Naive thymus-derived CD4-positive, alpha-beta T cell (primary cell): Measurements from ENCODE around the gene FLT3. TPM values are rescaled to one million over a fixed set of nuclear protein-coding genes. Genes with fewer than 3 reads are reported as not detected.
A peak's percentile ranks its signal among the peaks of the same experiment; 100 is the strongest.

Experiments used
- ATAC-seq: fragments of 150-1000 bp; cut with Tn5 transposase; 2 replicates; pipeline ENCODE4 v1.10.0; 2021; ENCODE audit warnings: mild to moderate bottlenecking, moderate library complexity
- CTCF ChIA-PET: fragments of 350-600 bp; sonication (Branson Sonifier 250); formaldehyde crosslinking; loops from one replicate; lab custom pipeline; 2021; ENCODE audit warnings: antibody characterized with exemption; lab: Charles Lee
- POLR2A ChIA-PET: fragments of 350-600 bp; sonication (Branson Sonifier 250); formaldehyde crosslinking; loops from one replicate; lab custom pipeline; 2021; ENCODE audit warnings: antibody characterized with exemption, inconsistent platforms; lab: Charles Lee
- DNase-seq, 9 donors: peaks; one replicate each; pipeline versions ENCODE4 v3.0.0 to v3.0.0-alpha.2; 2020 to 2022; ENCODE audit warnings: mixed read lengths in 1 of 9
- H3K27ac ChIP-seq: one replicate; pipeline ENCODE4 v1.7.0; 2013; ENCODE audit warnings: mild to moderate bottlenecking, low read depth, low read length, moderate library complexity
- H3K27me3 ChIP-seq, 2 donors: one replicate each; pipeline ENCODE4 v1.7.0; 2013; ENCODE audit warnings: low read length in 2 of 2, mild to moderate bottlenecking in 2 of 2, moderate library complexity in 2 of 2; ENCODE audit not compliant: control insufficient read depth in 2 of 2, insufficient read depth in 2 of 2
- H3K36me3 ChIP-seq, 3 experiments: 1 replicate in 2 of 3; 2 replicates in 1 of 3; pipeline ENCODE4 v1.7.0; 2013; ENCODE audit warnings: low read length in 3 of 3, mild to moderate bottlenecking in 3 of 3, moderate library complexity in 1 of 3; ENCODE audit not compliant: insufficient read depth in 3 of 3, control insufficient read depth in 2 of 3
- H3K4me1 ChIP-seq, 2 donors: one replicate each; pipeline ENCODE4 v1.7.0; 2013; ENCODE audit warnings: low read length in 2 of 2, mild to moderate bottlenecking in 2 of 2, moderate library complexity in 1 of 2; ENCODE audit not compliant: control insufficient read depth in 2 of 2, insufficient read depth in 2 of 2
- H3K4me3 ChIP-seq: 2 replicates; pipeline ENCODE4 v1.7.0; 2013; ENCODE audit warnings: mild to moderate bottlenecking, low read length
- H3K9me3 ChIP-seq, 3 experiments: 1 replicate in 2 of 3; 2 replicates in 1 of 3; pipeline ENCODE4 v1.7.0; 2013; ENCODE audit warnings: low read length in 3 of 3; ENCODE audit not compliant: control insufficient read depth in 2 of 3
- H3K27ac Mint-ChIP-seq, 9 donors: one replicate each; pipeline ENCODE4 v1.8.0; 2020 to 2022; ENCODE audit warnings: mixed read lengths in 9 of 9, mild to moderate bottlenecking in 8 of 9, moderate library complexity in 5 of 9, inconsistent platforms in 2 of 9
- H3K27me3 Mint-ChIP-seq, 5 donors: one replicate each; pipeline ENCODE4 v1.8.0; 2021 to 2022; ENCODE audit warnings: mixed read lengths in 5 of 5, mild to moderate bottlenecking in 1 of 5
- H3K36me3 Mint-ChIP-seq, 5 donors: one replicate each; pipeline ENCODE4 v1.8.0; 2020 to 2022; ENCODE audit warnings: mixed read lengths in 5 of 5, mild to moderate bottlenecking in 3 of 5, inconsistent platforms in 1 of 5
- H3K4me1 Mint-ChIP-seq, 7 donors: one replicate each; pipeline ENCODE4 v1.8.0; 2020 to 2022; ENCODE audit warnings: mixed read lengths in 7 of 7, mild to moderate bottlenecking in 3 of 7, inconsistent platforms in 1 of 7
- H3K4me3 Mint-ChIP-seq, 10 donors: one replicate each; pipeline ENCODE4 v1.8.0; 2020 to 2022; ENCODE audit warnings: mild to moderate bottlenecking in 10 of 10, mixed read lengths in 10 of 10, moderate library complexity in 6 of 10, inconsistent platforms in 2 of 10
- H3K9me3 Mint-ChIP-seq, 11 donors: one replicate each; pipeline ENCODE4 v1.8.0; 2020 to 2022; ENCODE audit warnings: mixed read lengths in 11 of 11, mild to moderate bottlenecking in 4 of 11, inconsistent platforms in 1 of 11, moderate library complexity in 1 of 11
- intact Hi-C, 2 donors: fragments of 100-400 bp; cut with micrococcal nuclease; formaldehyde crosslinking; loops; one replicate each; pipeline ENCODE4 v1.15.1; 2023
- polyA plus RNA-seq, 2 donors: library from polyadenylated mRNA; unstranded; fragments of 300-500 nt; fragmentation: Illumina TruSeq; gene quantifications; one replicate each; pipeline ENCODE4 v1.2.3, GENCODE V29; 2021
- total RNA-seq, 6 experiments: library from RNA in 5 of 6; stranded (reverse) in 5 of 6; gene quantifications; 1 replicate in 5 of 6; 2 replicates in 1 of 6; pipeline ENCODE4 v1.2.3 and lab custom pipeline; 2021 to 2026

FLT3 gene
- total and polyA plus RNA-seq, 7 experiments from 2014 or later: 0.77 to 3.4 TPM; not detected in 5

GRCh38 chr13:27963491-27963890 is 136.9 kb downstream of the FLT3 start:
- peaks cover 5 to 26% (median 18%) of the 10 kb centered on the region in 7 donors for H3K4me1 Mint-ChIP-seq
- DNase-seq (no peak), ATAC-seq (no peak)
- no peaks in the 10 kb centered on the region for H3K36me3 Mint-ChIP-seq
- no peaks in the 10 kb centered on the region for H3K9me3 Mint-ChIP-seq
- no peak overlapping the region for H3K4me3 Mint-ChIP-seq
- Histone ChIP-seq H3K36me3 (no peaks in the 10 kb centered on the region), H3K27me3 (peaks cover 5 to 24% of the 10 kb centered on the region in 2 donors), H3K4me1 (no peaks in the 10 kb centered on the region), H3K27ac (no peak overlapping the region), H3K4me3 (no peak overlapping the region), H3K9me3 (no peaks in the 10 kb centered on the region)
- ChIA-PET POLR2A (no interaction called here), CTCF (no interaction called here)
- peaks cover 68 to 87% (median 80%) of the 10 kb centered on the region in 5 donors for H3K27me3 Mint-ChIP-seq
- H3K27ac Mint-ChIP-seq: no peak overlapping the region
- intact Hi-C loops: no loop called here

- Mint-ChIP-seq H3K27ac (no peak overlapping the region), H3K9me3 (no peaks in the 10 kb centered on the region), H3K36me3 (no peaks in the 10 kb centered on the region), H3K4me3 (no peak overlapping the region), H3K27me3 (peaks cover 72 to 91% (median 83%) of the 10 kb centered on the region in 5 donors), H3K4me1 (peaks cover 5 to 25% (median 17%) of the 10 kb centered on the region in 7 donors)
- no peak for ATAC-seq
- intact Hi-C loops: no loop called here
- H3K4me3 ChIP-seq: no peak overlapping the region
- no peaks in the 10 kb centered on the region for H3K9me3 ChIP-seq
- peaks cover 5 to 24% of the 10 kb centered on the region in 2 donors for H3K27me3 ChIP-seq
- ChIA-PET CTCF (no interaction called here), POLR2A (no interaction called here)
- H3K36me3 ChIP-seq: no peaks in the 10 kb centered on the region
- no peak for DNase-seq
- H3K27ac ChIP-seq: no peak overlapping the region
- H3K4me1 ChIP-seq: no peaks in the 10 kb centered on the region
These were observed 137.4 kb downstream of the FLT3 start for GRCh38 chr13:27962982-27963381.

GRCh38 chr13:27962128-27962841 is 138.1 kb downstream of the FLT3 start:
- H3K27me3 ChIP-seq: peaks cover 5 to 24% of the 10 kb centered on the region in 2 donors
- Mint-ChIP-seq H3K27me3 (peaks cover 69 to 91% (median 80%) of the 10 kb centered on the region in 5 donors), H3K4me3 (peak overlapping the region in 6 of 10 donors; percentile 4 to 46 (median 27)), H3K9me3 (no peaks in the 10 kb centered on the region), H3K36me3 (no peaks in the 10 kb centered on the region), H3K27ac (no peak overlapping the region), H3K4me1 (peaks cover 3 to 18% (median 10%) of the 10 kb centered on the region in 7 donors)
- no peak overlapping the region for H3K27ac ChIP-seq
- H3K4me1 ChIP-seq: no peaks in the 10 kb centered on the region
- ATAC-seq (no peak), DNase-seq (no peak)
- ChIA-PET POLR2A (no interaction called here), CTCF (no interaction called here)
- H3K36me3 ChIP-seq: no peaks in the 10 kb centered on the region
- H3K9me3 ChIP-seq: no peaks in the 10 kb centered on the region
- no peak overlapping the region for H3K4me3 ChIP-seq
- intact Hi-C loops: no loop called here

GRCh38 chr13:27961227-27962085 is 138.9 kb downstream of the FLT3 start:
- DNase-seq (no peak), ATAC-seq (no peak)
- H3K27me3 Mint-ChIP-seq: peaks cover 72 to 91% (median 82%) of the 10 kb centered on the region in 5 donors
- no peaks in the 10 kb centered on the region for H3K36me3 Mint-ChIP-seq
- H3K4me1 ChIP-seq: no peaks in the 10 kb centered on the region
- intact Hi-C loops: loop anchor here in 1 of 2 donors (2.0 kb wide), 1 partner anchor 41 kb away; no protein-coding TSS in a partner anchor
- H3K27me3 ChIP-seq: peaks cover 5 to 30% of the 10 kb centered on the region in 2 donors
- H3K27ac Mint-ChIP-seq: no peak overlapping the region
- no peaks in the 10 kb centered on the region for H3K9me3 Mint-ChIP-seq
- ChIA-PET CTCF (no interaction called here), POLR2A (no interaction called here)
- H3K27ac ChIP-seq: no peak overlapping the region
- no peaks in the 10 kb centered on the region for H3K9me3 ChIP-seq
- H3K4me3 Mint-ChIP-seq: peak overlapping the region in 8 of 10 donors; percentile 4 to 73 (median 44)
- no peak overlapping the region for H3K4me3 ChIP-seq
- H3K4me1 Mint-ChIP-seq: peaks cover 0 to 15% (median 9%) of the 10 kb centered on the region in 7 donors
- H3K36me3 ChIP-seq: no peaks in the 10 kb centered on the region

GRCh38 chr13:27960362-27961226 is 139.8 kb downstream of the FLT3 start:
- Mint-ChIP-seq H3K27me3 (peaks cover 71 to 91% (median 82%) of the 10 kb centered on the region in 5 donors), H3K4me1 (peaks cover 0 to 12% (median 9%) of the 10 kb centered on the region in 7 donors), H3K4me3 (peak overlapping the region in 9 of 10 donors; percentile 4 to 73 (median 52)), H3K27ac (no peak overlapping the region), H3K36me3 (no peaks in the 10 kb centered on the region), H3K9me3 (no peaks in the 10 kb centered on the region)
- Histone ChIP-seq H3K4me1 (no peaks in the 10 kb centered on the region), H3K27ac (no peak overlapping the region), H3K4me3 (no peak overlapping the region), H3K9me3 (no peaks in the 10 kb centered on the region), H3K27me3 (peaks cover 0 to 32% of the 10 kb centered on the region in 2 donors), H3K36me3 (no peaks in the 10 kb centered on the region)
- ChIA-PET POLR2A (no interaction called here), CTCF (no interaction called here)
- peak; percentile 36 for ATAC-seq
- intact Hi-C loops: loop anchor here in 1 of 2 donors (2.0 kb wide), 1 partner anchor 40 kb away; no protein-coding TSS in a partner anchor
- DNase-seq: no peak

GRCh38 chr13:27959976-27960361 is 140.4 kb downstream of the FLT3 start:
- Mint-ChIP-seq H3K27ac (no peak overlapping the region), H3K27me3 (peaks cover 71 to 91% (median 82%) of the 10 kb centered on the region in 5 donors), H3K36me3 (no peaks in the 10 kb centered on the region), H3K4me3 (peak overlapping the region in 8 of 10 donors; percentile 9 to 73 (median 62)), H3K4me1 (peaks cover 0 to 15% (median 12%) of the 10 kb centered on the region in 7 donors), H3K9me3 (no peaks in the 10 kb centered on the region)
- ChIA-PET POLR2A (no interaction called here), CTCF (no interaction called here)
- peaks cover 0 to 37% of the 10 kb centered on the region in 2 donors for H3K27me3 ChIP-seq
- no peak overlapping the region for H3K27ac ChIP-seq
- no peak for DNase-seq
- H3K4me1 ChIP-seq: no peaks in the 10 kb centered on the region
- ATAC-seq: no peak
- no peak overlapping the region for H3K4me3 ChIP-seq
- H3K36me3 ChIP-seq: no peaks in the 10 kb centered on the region
- intact Hi-C loops: loop anchor here in 1 of 2 donors (2.0 to 10.0 kb wide), 3 partner anchors 39 to 585 kb away; no protein-coding TSS in a partner anchor
- no peaks in the 10 kb centered on the region for H3K9me3 ChIP-seq
